GM12878 (cell line): ENCODE results near the gene RYR2. TPM values are rescaled to one million over a fixed set of nuclear protein-coding genes. Genes with fewer than 3 reads are reported as not detected.

Experiments used
- ATAC-seq: fragments of 200-7000 bp; cut with Tn5 transposase; 3 replicates; pipeline ENCODE4 v1.9.1; 2020; ENCODE audit warnings: mild to moderate bottlenecking, moderate library complexity
- BruUV-seq: library from RNA; stranded (reverse); fragments of 400-500 nt; replicated peaks from 2 replicates; lab custom pipeline; 2021; lab: Mats Ljungman, UMichigan
- CTCF ChIA-PET: fragments of 300-600 bp; sonication (Branson Sonifier 250); formaldehyde crosslinking; extraction: SDS; loops from one replicate; lab custom pipeline; 2021; ENCODE audit warnings: inconsistent platforms; lab: Yijun Ruan, JAX
- POLR2A ChIA-PET: fragments of 350-600 bp; formaldehyde crosslinking; extraction: SDS; loops from one replicate; lab custom pipeline; 2021; ENCODE audit warnings: inconsistent platforms; lab: Charles Lee
- RAD21 ChIA-PET: fragments of 300-600 bp; sonication (Branson Sonifier 250); formaldehyde crosslinking; loops from one replicate; lab custom pipeline; 2023; ENCODE audit warnings: antibody characterized with exemption; ENCODE audit not compliant: unreplicated experiment; lab: Charles Lee
- SMC1A ChIA-PET: fragments of 300-600 bp; sonication (Branson Sonifier 250); formaldehyde crosslinking; loops from one replicate; lab custom pipeline; 2023; ENCODE audit not compliant: unreplicated experiment, uncharacterized antibody; lab: Charles Lee
- DNase-seq: peaks from one replicate; pipeline ENCODE4 v3.0.0-alpha.2; 2011; ENCODE audit warnings: low read depth, low spot score
- FAIRE-seq: peaks from 3 replicates; lab custom pipeline; 2011; peaks lifted over from hg19 to GRCh38; lab: Jason Lieb, UNC
- H2AFZ ChIP-seq: 2 replicates; pipeline ENCODE4 v1.6.0; 2011; ENCODE audit warnings: low read depth, low read length, control low read depth; ENCODE audit not compliant: control insufficient read depth
- H3K27ac ChIP-seq: 2 replicates; pipeline ENCODE4 v1.5.1; 2011; ENCODE audit warnings: control low read depth; ENCODE audit not compliant: control insufficient read depth, insufficient read depth
- H3K27me3 ChIP-seq, 2 experiments: replicated peaks in 1 of 2; 2 replicates each; pipeline versions ENCODE4 v1.6.0 to v1.6.1; 2011; ENCODE audit warnings: low read length in 1 of 2; ENCODE audit not compliant: control insufficient read depth in 2 of 2, insufficient read depth in 2 of 2
- H3K36me3 ChIP-seq, 2 experiments: 2 replicates each; pipeline ENCODE4 v1.5.1; 2011; ENCODE audit warnings: low read length in 1 of 2; ENCODE audit not compliant: control insufficient read depth in 2 of 2, insufficient read depth in 2 of 2
- H3K4me1 ChIP-seq: 2 replicates; pipeline ENCODE4 v1.6.1; 2011; ENCODE audit warnings: mild to moderate bottlenecking, low read length, moderate library complexity, mixed read lengths; ENCODE audit not compliant: control insufficient read depth, insufficient read depth
- H3K4me2 ChIP-seq: 2 replicates; pipeline ENCODE4 v1.6.0; 2011; ENCODE audit warnings: control low read depth; ENCODE audit not compliant: control insufficient read depth, insufficient read depth
- H3K4me3 ChIP-seq: fragments of 200-600 bp; sonication (generic); 2 replicates; pipeline ENCODE4 v1.5.1; 2016
- H3K79me2 ChIP-seq: 2 replicates; pipeline ENCODE4 v1.6.0; 2011; ENCODE audit warnings: low read length; ENCODE audit not compliant: control insufficient read depth, insufficient read depth
- H3K9ac ChIP-seq: 2 replicates; pipeline ENCODE4 v1.8.0; 2011; ENCODE audit warnings: low read length, control low read depth, mixed read lengths; ENCODE audit not compliant: control insufficient read depth, insufficient read depth
- H3K9me3 ChIP-seq: replicated peaks from 3 replicates; pipeline ENCODE4 v1.5.1; 2011; ENCODE audit warnings: mild to moderate bottlenecking, low read length; ENCODE audit not compliant: control insufficient read depth, insufficient read depth
- H4K20me1 ChIP-seq: 2 replicates; pipeline ENCODE4 v1.6.0; 2011; ENCODE audit not compliant: control insufficient read depth, insufficient read depth
- BCL11A ChIP-seq: IDR thresholded peaks from 2 replicates; pipeline ENCODE4 v1.6.1; 2011; ENCODE audit warnings: low read depth, low read length
- ESRRA ChIP-seq: IDR thresholded peaks from 2 replicates; pipeline ENCODE4 v1.6.1; 2012; ENCODE audit warnings: mild to moderate bottlenecking, low read length, improper control_type of control experiment
- JUND ChIP-seq: IDR thresholded peaks from 2 replicates; pipeline ENCODE4 v1.6.1; 2012; ENCODE audit warnings: low read depth, mild to moderate bottlenecking, low read length, improper control_type of control experiment, moderate library complexity
- MEF2B ChIP-seq: fragments of 450-650 bp; IDR thresholded peaks from 2 replicates; pipeline ENCODE4 v1.6.1; 2018; ENCODE audit warnings: mild to moderate bottlenecking, moderate library complexity; ENCODE audit not compliant: partially characterized antibody, poor library complexity, severe bottlenecking
- NFXL1 ChIP-seq: fragments of 450-650 bp; IDR thresholded peaks from 2 replicates; pipeline ENCODE4 v1.6.1; 2017; ENCODE audit warnings: antibody characterized with exemption, mild to moderate bottlenecking, borderline replicate concordance
- PAX5 ChIP-seq: IDR thresholded peaks from 2 replicates; pipeline ENCODE4 v1.6.1; 2011; ENCODE audit warnings: low read depth, low read length, borderline replicate concordance
- PAX8 ChIP-seq: fragments of 450-650 bp; IDR thresholded peaks from 2 replicates; pipeline ENCODE4 v1.6.1; 2017; ENCODE audit warnings: mild to moderate bottlenecking, moderate library complexity
- POU2F2 ChIP-seq: IDR thresholded peaks from 3 replicates; pipeline ENCODE4 v1.6.1; 2011; ENCODE audit warnings: low read depth, mild to moderate bottlenecking, low read length, borderline replicate concordance
- RBBP5 ChIP-seq: fragments of 200-600 bp; sonication (generic); conservative IDR thresholded peaks from 2 replicates; pipeline ENCODE4 v1.6.1; 2016
- SRF ChIP-seq, 2 experiments: IDR thresholded peaks; 2 replicates each; pipeline ENCODE4 v1.6.1; 2011; ENCODE audit warnings: low read depth in 2 of 2, low read length in 2 of 2, mild to moderate bottlenecking in 1 of 2, moderate library complexity in 1 of 2
- TCF3 ChIP-seq: IDR thresholded peaks from 2 replicates; pipeline ENCODE4 v1.6.1; 2012; ENCODE audit warnings: low read depth, mild to moderate bottlenecking, low read length, borderline replicate concordance; ENCODE audit not compliant: insufficient read depth
- WGBS: methylation state at CpG from one replicate; pipeline ENCODE4 v1.1.6; 2016; ENCODE audit warnings: low lambda C conversion rate; ENCODE audit not compliant: insufficient replicate concordance, insufficient coverage; ENCODE audit errors: missing lambda C conversion rate; 5-methylcytosine and 5-hydroxymethylcytosine counted together
- in situ Hi-C: fragments of 300-500 bp; cut with MboI; formaldehyde crosslinking; loops from 9 replicates; pipeline ENCODE4 v1.14.3; 2018; ENCODE audit warnings: mixed read lengths
- intact Hi-C: fragments of 100-400 bp; cut with micrococcal nuclease; formaldehyde crosslinking; loops from one replicate; pipeline ENCODE4 v1.14.2; 2022; ENCODE audit not compliant: unreplicated experiment
- polyA plus RNA-seq, 11 experiments: library from polyadenylated mRNA; depleted of rRNA in 4 of 11; unstranded in 6 of 11; stranded (reverse) in 5 of 11; fragments of >200 nt; fragmentation: Nextera tagmentation in 4 of 11; fragmentation: Illumina TruSeq in 1 of 11; extraction: Ambion mirVana in 4 of 11; extraction: Trizol in 1 of 11; gene quantifications; 1 replicate in 1 of 11; 2 replicates in 10 of 11; pipeline versions ENCODE4 v1.2.1 to v1.2.3, GENCODE V29; 2011 to 2016; ENCODE audit warnings: inconsistent platforms in 2 of 11, missing spikeins in 2 of 11, low read depth in 1 of 11
- total RNA-seq, 4 experiments: library from RNA; depleted of rRNA in 3 of 4; stranded (reverse); fragments of >200 nt in 3 of 4; fragmentation: Illumina TruSeq in 1 of 4; extraction: Trizol in 1 of 4; gene quantifications; 2 replicates each; pipeline versions ENCODE4 v1.2.1 to v1.2.3, GENCODE V29; 2013 to 2021
- TF ChIP-seq, protein P1 (sequence below): fragments of 450-650 bp; IDR thresholded peaks from 2 replicates; pipeline ENCODE4 v1.6.1; 2018; ENCODE audit warnings: mild to moderate bottlenecking, low read depth, moderate library complexity; ENCODE audit not compliant: partially characterized antibody
- TF ChIP-seq, protein P2 (sequence below): fragments of 450-650 bp; IDR thresholded peaks from 2 replicates; pipeline ENCODE4 v1.6.1; 2016; ENCODE audit warnings: mild to moderate bottlenecking

RYR2 gene
- total and polyA plus RNA-seq, 10 of the 15 experiments (the other 5 are each of a cell fraction or from before 2014, with no cell fraction given): 0.01 to 0.04 TPM; not detected in 8

DNA sequence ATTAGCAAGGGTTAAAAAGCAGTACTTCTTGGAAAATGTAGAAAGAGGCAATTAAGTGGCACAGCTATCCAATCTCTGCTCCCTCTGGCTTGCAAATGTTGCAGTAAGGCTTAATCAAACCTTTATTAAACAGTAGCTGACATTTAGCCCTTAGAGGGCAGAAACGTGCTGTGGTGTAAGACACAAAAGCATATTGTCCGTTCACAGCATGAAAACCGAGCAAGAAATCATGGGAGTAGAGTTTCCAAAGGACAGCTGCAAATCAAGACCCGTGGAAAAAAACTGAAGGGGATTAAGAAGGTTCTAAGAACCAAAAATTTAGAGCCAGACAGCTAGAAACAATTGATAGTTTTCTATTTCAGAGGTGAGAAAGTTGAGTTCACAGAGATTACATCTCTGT is 835.6 kb downstream of the RYR2 start:
- 0% methylated on average over 4 of the region's 4 CpGs for WGBS
- H3K4me3 ChIP-seq: no peak overlapping the region
- H3K36me3 ChIP-seq: no peaks in the 10 kb centered on the region
- SMC1A ChIA-PET: interaction anchor here (0.6 to 1.4 kb wide), 2 partner anchors 13 to 184 kb away, joined by 4 read pairs; no protein-coding TSS in a partner anchor
- CTCF ChIA-PET: interaction anchor here (0.6 to 3.4 kb wide), 2 partner anchors 13 to 80 kb away, joined by 3 to 15 read pairs; no protein-coding TSS in a partner anchor
- no peak overlapping the region for H2AFZ ChIP-seq
- no peak overlapping the region for H3K4me2 ChIP-seq
- RAD21 ChIA-PET: interaction anchor here (0.8 kb wide), 1 partner anchor 12 kb away, joined by 4 read pairs; no protein-coding TSS in a partner anchor
- in situ Hi-C loops: no loop called here
- FAIRE-seq (no peak), DNase-seq (no peak), ATAC-seq (no peak)
- BruUV-seq: no TSS peak
- TF ChIP-seq PAX5 (no peak), SRF (IDR thresholded peaks at IDR 0.05; ENCODE audit: low read depth in 2 of 2, low read length in 2 of 2) (no peak), RBBP5 (no peak), POU2F2 (no peak), NFXL1 (no peak), PAX8 (no peak), TCF3 (no peak), JUND (no peak), MEF2B (no peak), BCL11A (no peak), ESRRA (no peak)
- TF ChIP-seq, protein P1, sequence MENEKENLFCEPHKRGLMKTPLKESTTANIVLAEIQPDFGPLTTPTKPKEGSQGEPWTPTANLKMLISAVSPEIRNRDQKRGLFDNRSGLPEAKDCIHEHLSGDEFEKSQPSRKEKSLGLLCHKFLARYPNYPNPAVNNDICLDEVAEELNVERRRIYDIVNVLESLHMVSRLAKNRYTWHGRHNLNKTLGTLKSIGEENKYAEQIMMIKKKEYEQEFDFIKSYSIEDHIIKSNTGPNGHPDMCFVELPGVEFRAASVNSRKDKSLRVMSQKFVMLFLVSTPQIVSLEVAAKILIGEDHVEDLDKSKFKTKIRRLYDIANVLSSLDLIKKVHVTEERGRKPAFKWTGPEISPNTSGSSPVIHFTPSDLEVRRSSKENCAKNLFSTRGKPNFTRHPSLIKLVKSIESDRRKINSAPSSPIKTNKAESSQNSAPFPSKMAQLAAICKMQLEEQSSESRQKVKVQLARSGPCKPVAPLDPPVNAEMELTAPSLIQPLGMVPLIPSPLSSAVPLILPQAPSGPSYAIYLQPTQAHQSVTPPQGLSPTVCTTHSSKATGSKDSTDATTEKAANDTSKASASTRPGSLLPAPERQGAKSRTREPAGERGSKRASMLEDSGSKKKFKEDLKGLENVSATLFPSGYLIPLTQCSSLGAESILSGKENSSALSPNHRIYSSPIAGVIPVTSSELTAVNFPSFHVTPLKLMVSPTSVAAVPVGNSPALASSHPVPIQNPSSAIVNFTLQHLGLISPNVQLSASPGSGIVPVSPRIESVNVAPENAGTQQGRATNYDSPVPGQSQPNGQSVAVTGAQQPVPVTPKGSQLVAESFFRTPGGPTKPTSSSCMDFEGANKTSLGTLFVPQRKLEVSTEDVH: no peak
- TF ChIP-seq, protein P2, sequence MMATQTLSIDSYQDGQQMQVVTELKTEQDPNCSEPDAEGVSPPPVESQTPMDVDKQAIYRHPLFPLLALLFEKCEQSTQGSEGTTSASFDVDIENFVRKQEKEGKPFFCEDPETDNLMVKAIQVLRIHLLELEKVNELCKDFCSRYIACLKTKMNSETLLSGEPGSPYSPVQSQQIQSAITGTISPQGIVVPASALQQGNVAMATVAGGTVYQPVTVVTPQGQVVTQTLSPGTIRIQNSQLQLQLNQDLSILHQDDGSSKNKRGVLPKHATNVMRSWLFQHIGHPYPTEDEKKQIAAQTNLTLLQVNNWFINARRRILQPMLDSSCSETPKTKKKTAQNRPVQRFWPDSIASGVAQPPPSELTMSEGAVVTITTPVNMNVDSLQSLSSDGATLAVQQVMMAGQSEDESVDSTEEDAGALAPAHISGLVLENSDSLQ: no peak
- H3K9me3 ChIP-seq: no peaks in the 10 kb centered on the region
- no peak overlapping the region for H3K9ac ChIP-seq
- H3K4me1 ChIP-seq: no peaks in the 10 kb centered on the region
- no peaks in the 10 kb centered on the region for H3K79me2 ChIP-seq
- POLR2A ChIA-PET: no interaction called here
- no peaks in the 10 kb centered on the region for H3K27me3 ChIP-seq
- no peaks in the 10 kb centered on the region for H4K20me1 ChIP-seq
- H3K27ac ChIP-seq: no peak overlapping the region
- intact Hi-C loops: no loop called here
